Chondrocyte (in vitro differentiated cells): ENCODE measurements around the gene ARHGEF18. TPM values are rescaled to one million over a fixed set of nuclear protein-coding genes. Genes with fewer than 3 reads are reported as not detected.

ENCODE experiments used
- DNase-seq: peaks from one replicate; pipeline ENCODE4 v3.0.0; 2021; ENCODE audit warnings: mixed read lengths, low spot score
- H3K27ac Mint-ChIP-seq: one replicate; pipeline ENCODE4 v1.8.0; 2021; ENCODE audit warnings: mild to moderate bottlenecking, moderate library complexity, mixed read lengths; ENCODE audit not compliant: unreplicated experiment
- H3K27me3 Mint-ChIP-seq: 2 replicates; pipeline ENCODE4 v1.8.0; 2021; ENCODE audit warnings: low read depth, mixed read lengths
- H3K36me3 Mint-ChIP-seq: 2 replicates; pipeline ENCODE4 v1.8.0; 2021; ENCODE audit warnings: low read depth, mixed read lengths
- H3K4me1 Mint-ChIP-seq: 2 replicates; pipeline ENCODE4 v1.8.0; 2021; ENCODE audit warnings: low read depth, mild to moderate bottlenecking, mixed read lengths
- H3K4me3 Mint-ChIP-seq: one replicate; pipeline ENCODE4 v1.8.0; 2021; ENCODE audit warnings: mild to moderate bottlenecking, moderate library complexity, mixed read lengths; ENCODE audit not compliant: unreplicated experiment
- H3K9me3 Mint-ChIP-seq: 2 replicates; pipeline ENCODE4 v1.8.0; 2021; ENCODE audit warnings: low read depth, mixed read lengths
- total RNA-seq: library from RNA; stranded (reverse); gene quantifications from 3 replicates; pipeline ENCODE4 v1.2.1, GENCODE V29; 2021
- TF ChIP-seq, protein P1 (sequence below): fragments of 200-600 bp; sonication (generic); IDR thresholded peaks from 2 replicates; pipeline ENCODE4 v1.5.0; 2021; ENCODE audit warnings: antibody characterized with exemption, mild to moderate bottlenecking, moderate library complexity

ARHGEF18 gene
- total RNA-seq, 1 donor from 2014 or later, result 36.4 TPM

GRCh38 chr19:7383284-7383683 lies 34.5 kb downstream of the ARHGEF18 start:
- DNase-seq, result no peak
- TF ChIP-seq, protein P1, sequence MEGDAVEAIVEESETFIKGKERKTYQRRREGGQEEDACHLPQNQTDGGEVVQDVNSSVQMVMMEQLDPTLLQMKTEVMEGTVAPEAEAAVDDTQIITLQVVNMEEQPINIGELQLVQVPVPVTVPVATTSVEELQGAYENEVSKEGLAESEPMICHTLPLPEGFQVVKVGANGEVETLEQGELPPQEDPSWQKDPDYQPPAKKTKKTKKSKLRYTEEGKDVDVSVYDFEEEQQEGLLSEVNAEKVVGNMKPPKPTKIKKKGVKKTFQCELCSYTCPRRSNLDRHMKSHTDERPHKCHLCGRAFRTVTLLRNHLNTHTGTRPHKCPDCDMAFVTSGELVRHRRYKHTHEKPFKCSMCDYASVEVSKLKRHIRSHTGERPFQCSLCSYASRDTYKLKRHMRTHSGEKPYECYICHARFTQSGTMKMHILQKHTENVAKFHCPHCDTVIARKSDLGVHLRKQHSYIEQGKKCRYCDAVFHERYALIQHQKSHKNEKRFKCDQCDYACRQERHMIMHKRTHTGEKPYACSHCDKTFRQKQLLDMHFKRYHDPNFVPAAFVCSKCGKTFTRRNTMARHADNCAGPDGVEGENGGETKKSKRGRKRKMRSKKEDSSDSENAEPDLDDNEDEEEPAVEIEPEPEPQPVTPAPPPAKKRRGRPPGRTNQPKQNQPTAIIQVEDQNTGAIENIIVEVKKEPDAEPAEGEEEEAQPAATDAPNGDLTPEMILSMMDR, result no peak
- no peak overlapping the region for H3K27ac Mint-ChIP-seq
- no peak overlapping the region for H3K4me3 Mint-ChIP-seq
- H3K27me3 Mint-ChIP-seq, result peaks cover 3% of the 10 kb centered on the region
- H3K36me3 Mint-ChIP-seq, result no peaks in the 10 kb centered on the region
- no peaks in the 10 kb centered on the region for H3K9me3 Mint-ChIP-seq
- no peaks in the 10 kb centered on the region for H3K4me1 Mint-ChIP-seq

- Mint-ChIP-seq H3K4me1 (no peaks in the 10 kb centered on the region), H3K27ac (no peak overlapping the region), H3K36me3 (no peaks in the 10 kb centered on the region), H3K27me3 (peaks cover 3% of the 10 kb centered on the region), H3K9me3 (no peaks in the 10 kb centered on the region), H3K4me3 (no peak overlapping the region)
- TF ChIP-seq, protein P1, result no peak
- no peak for DNase-seq
Measured at GRCh38 chr19:7385062-7385461, 36.3 kb downstream of the ARHGEF18 start.

DNA sequence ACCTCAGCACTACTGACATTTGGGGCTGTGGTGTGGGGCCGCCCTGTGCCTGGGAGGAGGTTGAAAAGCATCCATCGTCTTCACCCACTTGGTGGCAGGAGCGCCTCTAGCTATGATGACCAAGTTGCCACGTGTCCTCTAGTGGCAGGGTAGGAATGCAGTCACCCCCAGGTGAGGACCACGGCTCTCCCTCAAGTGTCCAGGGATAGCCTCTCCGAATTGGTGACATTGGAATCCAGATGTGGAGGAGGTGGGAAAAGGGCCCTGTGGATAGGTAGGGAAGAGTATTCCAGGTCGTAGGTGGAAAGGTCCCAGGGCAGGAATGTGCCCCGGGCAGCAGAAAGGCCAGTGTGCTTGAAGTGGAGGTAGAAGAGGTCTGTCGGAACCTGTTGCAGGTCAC lies 37.6 kb downstream of the ARHGEF18 start:
- Mint-ChIP-seq H3K4me3 (no peak overlapping the region), H3K27me3 (peaks cover 3% of the 10 kb centered on the region), H3K9me3 (no peaks in the 10 kb centered on the region), H3K36me3 (no peaks in the 10 kb centered on the region), H3K27ac (no peak overlapping the region), H3K4me1 (peaks cover 1% of the 10 kb centered on the region)
- no peak for DNase-seq
- TF ChIP-seq, protein P1, result peak; percentile 17

GRCh38 chr19:7386769-7387168 lies 38.0 kb downstream of the ARHGEF18 start:
- peaks cover 3% of the 10 kb centered on the region for H3K4me1 Mint-ChIP-seq
- H3K27me3 Mint-ChIP-seq, result peaks cover 3% of the 10 kb centered on the region
- no peak for DNase-seq
- H3K27ac Mint-ChIP-seq, result no peak overlapping the region
- no peaks in the 10 kb centered on the region for H3K36me3 Mint-ChIP-seq
- H3K9me3 Mint-ChIP-seq, result no peaks in the 10 kb centered on the region
- no peak overlapping the region for H3K4me3 Mint-ChIP-seq
- TF ChIP-seq, protein P1, result no peak

DNA sequence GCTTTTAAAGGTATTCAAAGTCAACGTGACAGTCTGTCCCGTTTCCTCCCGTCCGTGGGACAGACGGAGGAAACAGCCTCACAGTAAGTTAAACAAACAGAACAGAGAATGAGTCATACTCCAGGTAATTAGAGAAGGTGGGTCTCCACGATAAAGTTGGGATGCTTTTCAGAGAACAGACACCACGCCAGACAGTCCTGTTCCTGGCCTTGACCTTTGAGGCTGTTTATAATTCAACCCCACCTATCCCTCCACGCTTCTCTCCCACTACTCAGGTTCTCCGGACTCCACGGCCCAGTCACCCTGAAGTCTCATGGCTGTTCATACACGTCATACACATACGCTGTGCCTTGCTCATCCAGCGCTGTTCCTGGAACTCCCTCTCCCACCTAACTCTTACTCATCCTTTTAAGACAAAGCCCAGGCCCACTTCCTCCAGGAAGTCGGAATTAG lies 42.5 kb downstream of the ARHGEF18 start:
- Mint-ChIP-seq H3K4me3 (no peak overlapping the region), H3K9me3 (no peaks in the 10 kb centered on the region), H3K36me3 (no peaks in the 10 kb centered on the region), H3K4me1 (peaks cover 18% of the 10 kb centered on the region), H3K27ac (no peak overlapping the region), H3K27me3 (no peaks in the 10 kb centered on the region)
- DNase-seq, result no peak
- TF ChIP-seq, protein P1, result no peak
